Neural progenitor cell (in vitro differentiated cells): ENCODE measurements around the gene CAMK1D. TPM values are rescaled to one million over a fixed set of nuclear protein-coding genes. Genes with fewer than 3 reads are reported as not detected.

Source experiments
- DNase-seq: peaks from one replicate; pipeline ENCODE4 v3.0.0-alpha.2; 2016; ENCODE audit warnings: low spot score
- H2AFZ ChIP-seq: fragments of 200-600 bp; sonication (generic); replicated peaks from 2 replicates; pipeline ENCODE4 v1.6.1; 2016; ENCODE audit warnings: antibody characterized with exemption
- H3F3A ChIP-seq: fragments of 200-600 bp; sonication (generic); 2 replicates; pipeline ENCODE4 v1.6.1; 2016; ENCODE audit warnings: antibody characterized with exemption, low read depth
- H3K27ac ChIP-seq: fragments of 200-600 bp; sonication (generic); 2 replicates; pipeline ENCODE4 v1.5.1; 2016; ENCODE audit warnings: mild to moderate bottlenecking
- H3K27me3 ChIP-seq: fragments of 200-600 bp; sonication (generic); 2 replicates; pipeline ENCODE4 v1.6.1; 2016; ENCODE audit warnings: mild to moderate bottlenecking, moderate library complexity
- H3K36me3 ChIP-seq: fragments of 200-600 bp; sonication (generic); 2 replicates; pipeline ENCODE4 v1.5.1; 2016
- H3K4me1 ChIP-seq: fragments of 200-600 bp; sonication (generic); 2 replicates; pipeline ENCODE4 v1.6.1; 2016; ENCODE audit warnings: mixed run types
- H3K4me2 ChIP-seq: fragments of 200-600 bp; sonication (generic); 2 replicates; pipeline ENCODE4 v1.6.1; 2016
- H3K4me3 ChIP-seq: fragments of 200-600 bp; sonication (generic); 2 replicates; pipeline ENCODE4 v1.5.1; 2016
- H3K79me2 ChIP-seq: fragments of 200-600 bp; sonication (generic); 2 replicates; pipeline ENCODE4 v1.6.1; 2016; ENCODE audit warnings: low read depth
- H3K9ac ChIP-seq: fragments of 200-600 bp; sonication (generic); 2 replicates; pipeline ENCODE4 v1.6.1; 2016
- H3K9me3 ChIP-seq: fragments of 200-600 bp; sonication (generic); 2 replicates; pipeline ENCODE4 v1.5.1; 2016; ENCODE audit warnings: low read depth
- H4K20me1 ChIP-seq: fragments of 200-600 bp; sonication (generic); 2 replicates; pipeline ENCODE4 v1.6.1; 2016; ENCODE audit warnings: low read depth
- H3K27ac Mint-ChIP-seq: 3 replicates; pipeline ENCODE4 v1.8.0; 2021; ENCODE audit warnings: mixed read lengths
- H3K27me3 Mint-ChIP-seq: 2 replicates; pipeline ENCODE4 v1.8.0; 2022; ENCODE audit warnings: low read depth, mild to moderate bottlenecking, inconsistent platforms, moderate library complexity, mixed read lengths; ENCODE audit not compliant: insufficient read depth
- H3K36me3 Mint-ChIP-seq: 3 replicates; pipeline ENCODE4 v1.8.0; 2021; ENCODE audit warnings: mixed read lengths
- H3K4me1 Mint-ChIP-seq: 3 replicates; pipeline ENCODE4 v1.8.0; 2021; ENCODE audit warnings: mixed read lengths
- H3K4me3 Mint-ChIP-seq: 3 replicates; pipeline ENCODE4 v1.8.0; 2021; ENCODE audit warnings: mild to moderate bottlenecking, moderate library complexity, mixed read lengths
- H3K9me3 Mint-ChIP-seq: 3 replicates; pipeline ENCODE4 v1.8.0; 2020; ENCODE audit warnings: mixed read lengths
- EZH2 ChIP-seq: fragments of 200-600 bp; sonication (generic); IDR thresholded peaks from 2 replicates; pipeline ENCODE4 v1.6.1; 2017; ENCODE audit warnings: antibody characterized with exemption, mild to moderate bottlenecking, moderate library complexity
- EZH2phosphoT487 ChIP-seq: fragments of 200-600 bp; sonication (generic); IDR thresholded peaks from 2 replicates; pipeline ENCODE4 v1.6.1; 2017; ENCODE audit warnings: antibody characterized with exemption
- total RNA-seq: library from RNA; depleted of rRNA; stranded (reverse); fragments of >200 nt; gene quantifications from 2 replicates; pipeline ENCODE4 v1.2.3, GENCODE V29; 2015; ENCODE audit warnings: low replicate concordance
- TF ChIP-seq, protein P1 (sequence below): fragments of 200-600 bp; sonication (generic); IDR thresholded peaks from 2 replicates; pipeline ENCODE4 v1.5.1; 2017; ENCODE audit warnings: antibody characterized with exemption, mild to moderate bottlenecking

Gene CAMK1D
- total RNA-seq, 1 donor from 2014 or later, result 7.6 TPM

DNA sequence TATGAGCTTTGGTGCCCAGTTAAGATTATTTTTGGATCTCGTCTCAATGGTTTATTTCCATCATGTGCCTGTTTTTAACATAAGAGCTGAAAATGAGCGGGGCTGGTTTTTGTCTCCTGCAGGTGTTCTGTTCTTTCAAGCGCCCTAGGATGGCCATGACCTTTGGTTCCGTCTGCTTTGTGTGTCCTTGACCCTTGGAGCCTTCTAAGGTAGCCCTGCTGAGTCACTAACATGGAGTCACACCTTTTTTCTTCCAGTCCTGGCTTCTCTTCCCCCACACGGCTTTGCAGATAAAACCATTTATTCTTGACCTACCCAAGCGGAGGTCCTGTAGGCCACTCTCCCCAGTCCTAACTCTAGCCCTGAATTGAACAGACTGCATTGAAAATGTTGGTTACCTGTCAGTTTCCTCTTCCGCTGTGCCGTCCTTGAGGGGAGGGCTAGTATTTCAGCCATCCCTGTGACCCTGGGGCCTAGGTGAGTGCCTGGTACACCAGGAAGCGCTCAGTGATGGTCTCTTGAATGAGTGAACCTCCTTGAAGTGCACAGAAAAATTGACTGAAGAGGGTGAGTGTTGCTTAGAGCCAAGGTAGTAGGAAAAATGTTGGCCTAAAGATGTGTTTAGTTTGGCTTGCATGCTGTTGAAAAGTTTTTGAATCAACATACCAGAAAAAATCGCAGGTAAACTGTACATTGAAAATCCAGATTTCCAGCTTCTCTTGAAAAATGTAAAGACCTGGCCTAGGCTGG, 48.0 kb downstream of the CAMK1D start:
- Histone ChIP-seq H3K27me3 (no peaks in the 10 kb centered on the region), H3F3A (no peaks in the 10 kb centered on the region), H3K4me2 (no peak overlapping the region), H3K27ac (no peak overlapping the region), H3K9ac (no peak overlapping the region), H3K4me1 (no peaks in the 10 kb centered on the region), H3K4me3 (no peak overlapping the region), H2AFZ (no peak overlapping the region), H3K9me3 (no peaks in the 10 kb centered on the region), H4K20me1 (peaks cover 7% of the 10 kb centered on the region), H3K79me2 (no peaks in the 10 kb centered on the region), H3K36me3 (no peaks in the 10 kb centered on the region)
- Mint-ChIP-seq H3K4me3 (no peak overlapping the region), H3K9me3 (peaks cover 3% of the 10 kb centered on the region), H3K27ac (no peak overlapping the region), H3K27me3 (peaks cover 2% of the 10 kb centered on the region), H3K4me1 (peaks cover 19% of the 10 kb centered on the region), H3K36me3 (peaks cover 2% of the 10 kb centered on the region)
- DNase-seq, result no peak
- no peak for TF ChIP-seq EZH2
- TF ChIP-seq, protein P1, sequence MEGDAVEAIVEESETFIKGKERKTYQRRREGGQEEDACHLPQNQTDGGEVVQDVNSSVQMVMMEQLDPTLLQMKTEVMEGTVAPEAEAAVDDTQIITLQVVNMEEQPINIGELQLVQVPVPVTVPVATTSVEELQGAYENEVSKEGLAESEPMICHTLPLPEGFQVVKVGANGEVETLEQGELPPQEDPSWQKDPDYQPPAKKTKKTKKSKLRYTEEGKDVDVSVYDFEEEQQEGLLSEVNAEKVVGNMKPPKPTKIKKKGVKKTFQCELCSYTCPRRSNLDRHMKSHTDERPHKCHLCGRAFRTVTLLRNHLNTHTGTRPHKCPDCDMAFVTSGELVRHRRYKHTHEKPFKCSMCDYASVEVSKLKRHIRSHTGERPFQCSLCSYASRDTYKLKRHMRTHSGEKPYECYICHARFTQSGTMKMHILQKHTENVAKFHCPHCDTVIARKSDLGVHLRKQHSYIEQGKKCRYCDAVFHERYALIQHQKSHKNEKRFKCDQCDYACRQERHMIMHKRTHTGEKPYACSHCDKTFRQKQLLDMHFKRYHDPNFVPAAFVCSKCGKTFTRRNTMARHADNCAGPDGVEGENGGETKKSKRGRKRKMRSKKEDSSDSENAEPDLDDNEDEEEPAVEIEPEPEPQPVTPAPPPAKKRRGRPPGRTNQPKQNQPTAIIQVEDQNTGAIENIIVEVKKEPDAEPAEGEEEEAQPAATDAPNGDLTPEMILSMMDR, result no peak
- no peak for TF ChIP-seq EZH2phosphoT487

GRCh38 chr10:12397941-12398340, 48.6 kb downstream of the CAMK1D start:
- H3K27me3 Mint-ChIP-seq, result peaks cover 2% of the 10 kb centered on the region
- H3K4me3 Mint-ChIP-seq, result no peak overlapping the region
- Histone ChIP-seq H3K27ac (no peak overlapping the region), H3K79me2 (no peaks in the 10 kb centered on the region), H3K9me3 (no peaks in the 10 kb centered on the region), H3F3A (no peaks in the 10 kb centered on the region), H3K4me1 (no peaks in the 10 kb centered on the region), H3K27me3 (no peaks in the 10 kb centered on the region), H4K20me1 (peaks cover 7% of the 10 kb centered on the region), H3K4me3 (no peak overlapping the region), H3K9ac (no peak overlapping the region), H2AFZ (no peak overlapping the region), H3K36me3 (no peaks in the 10 kb centered on the region), H3K4me2 (no peak overlapping the region)
- peaks cover 19% of the 10 kb centered on the region for H3K4me1 Mint-ChIP-seq
- peaks cover 3% of the 10 kb centered on the region for H3K9me3 Mint-ChIP-seq
- peaks cover 2% of the 10 kb centered on the region for H3K36me3 Mint-ChIP-seq
- no peak for TF ChIP-seq EZH2phosphoT487
- TF ChIP-seq EZH2, result no peak
- TF ChIP-seq, protein P1, result no peak
- no peak for DNase-seq
- H3K27ac Mint-ChIP-seq, result no peak overlapping the region

DNA sequence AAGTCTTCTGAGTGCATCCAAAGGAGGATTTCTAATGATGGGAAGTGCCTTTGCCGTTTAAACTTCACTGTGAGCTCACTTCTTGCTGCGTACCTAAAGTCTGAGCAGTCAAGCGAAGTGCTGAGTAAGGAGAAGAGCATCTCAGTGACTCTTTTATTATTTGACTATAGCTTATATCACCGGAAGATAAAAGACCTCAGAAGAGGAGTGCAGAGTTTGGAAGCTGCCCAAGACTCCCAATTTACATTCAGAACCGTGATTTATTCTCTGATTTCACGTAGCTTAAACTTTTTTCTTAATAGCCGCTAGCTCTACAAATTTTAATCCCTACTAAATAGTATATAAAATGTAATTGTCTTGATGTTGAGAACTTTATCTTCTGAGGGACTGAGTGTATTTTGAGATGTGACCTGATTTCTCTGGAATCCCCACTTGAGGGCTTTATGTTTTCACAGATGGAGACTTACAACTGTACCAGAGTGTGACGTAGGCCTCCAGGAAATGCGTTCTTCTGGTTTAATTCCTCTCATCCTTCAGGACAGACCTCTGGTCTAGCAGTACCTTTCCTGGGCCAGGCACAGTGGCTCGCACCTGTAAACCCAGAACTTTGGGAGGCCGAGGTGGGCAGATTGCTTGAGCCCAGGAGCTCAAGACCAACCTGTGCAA, 51.1 kb downstream of the CAMK1D start:
- Mint-ChIP-seq H3K9me3 (peaks cover 3% of the 10 kb centered on the region), H3K4me1 (peaks cover 14% of the 10 kb centered on the region), H3K27ac (no peak overlapping the region), H3K36me3 (peaks cover 4% of the 10 kb centered on the region), H3K4me3 (no peak overlapping the region), H3K27me3 (peaks cover 2% of the 10 kb centered on the region)
- no peak for DNase-seq
- no peak overlapping the region for H2AFZ ChIP-seq
- TF ChIP-seq, protein P1, result no peak
- TF ChIP-seq EZH2, result no peak
- no peak for TF ChIP-seq EZH2phosphoT487
- H3K27ac ChIP-seq, result no peak overlapping the region
- H3K79me2 ChIP-seq, result no peaks in the 10 kb centered on the region
- H3F3A ChIP-seq, result no peaks in the 10 kb centered on the region
- H3K9me3 ChIP-seq, result no peaks in the 10 kb centered on the region
- H3K36me3 ChIP-seq, result no peaks in the 10 kb centered on the region
- H3K4me2 ChIP-seq, result no peak overlapping the region
- H3K27me3 ChIP-seq, result no peaks in the 10 kb centered on the region
- H4K20me1 ChIP-seq, result peaks cover 7% of the 10 kb centered on the region
- no peak overlapping the region for H3K9ac ChIP-seq
- no peak overlapping the region for H3K4me3 ChIP-seq
- no peaks in the 10 kb centered on the region for H3K4me1 ChIP-seq
